Measurements from ENCODE around the gene PLOD3.
A peak's percentile ranks its signal among the peaks of the same experiment; 100 is the strongest.
"Not testable (repeated sequence)": the region's sequence is repeated elsewhere in the genome, so short reads cannot be mapped to it uniquely, and the experiment has no call there.

Gene PLOD3, protein sequence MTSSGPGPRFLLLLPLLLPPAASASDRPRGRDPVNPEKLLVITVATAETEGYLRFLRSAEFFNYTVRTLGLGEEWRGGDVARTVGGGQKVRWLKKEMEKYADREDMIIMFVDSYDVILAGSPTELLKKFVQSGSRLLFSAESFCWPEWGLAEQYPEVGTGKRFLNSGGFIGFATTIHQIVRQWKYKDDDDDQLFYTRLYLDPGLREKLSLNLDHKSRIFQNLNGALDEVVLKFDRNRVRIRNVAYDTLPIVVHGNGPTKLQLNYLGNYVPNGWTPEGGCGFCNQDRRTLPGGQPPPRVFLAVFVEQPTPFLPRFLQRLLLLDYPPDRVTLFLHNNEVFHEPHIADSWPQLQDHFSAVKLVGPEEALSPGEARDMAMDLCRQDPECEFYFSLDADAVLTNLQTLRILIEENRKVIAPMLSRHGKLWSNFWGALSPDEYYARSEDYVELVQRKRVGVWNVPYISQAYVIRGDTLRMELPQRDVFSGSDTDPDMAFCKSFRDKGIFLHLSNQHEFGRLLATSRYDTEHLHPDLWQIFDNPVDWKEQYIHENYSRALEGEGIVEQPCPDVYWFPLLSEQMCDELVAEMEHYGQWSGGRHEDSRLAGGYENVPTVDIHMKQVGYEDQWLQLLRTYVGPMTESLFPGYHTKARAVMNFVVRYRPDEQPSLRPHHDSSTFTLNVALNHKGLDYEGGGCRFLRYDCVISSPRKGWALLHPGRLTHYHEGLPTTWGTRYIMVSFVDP

DNA sequence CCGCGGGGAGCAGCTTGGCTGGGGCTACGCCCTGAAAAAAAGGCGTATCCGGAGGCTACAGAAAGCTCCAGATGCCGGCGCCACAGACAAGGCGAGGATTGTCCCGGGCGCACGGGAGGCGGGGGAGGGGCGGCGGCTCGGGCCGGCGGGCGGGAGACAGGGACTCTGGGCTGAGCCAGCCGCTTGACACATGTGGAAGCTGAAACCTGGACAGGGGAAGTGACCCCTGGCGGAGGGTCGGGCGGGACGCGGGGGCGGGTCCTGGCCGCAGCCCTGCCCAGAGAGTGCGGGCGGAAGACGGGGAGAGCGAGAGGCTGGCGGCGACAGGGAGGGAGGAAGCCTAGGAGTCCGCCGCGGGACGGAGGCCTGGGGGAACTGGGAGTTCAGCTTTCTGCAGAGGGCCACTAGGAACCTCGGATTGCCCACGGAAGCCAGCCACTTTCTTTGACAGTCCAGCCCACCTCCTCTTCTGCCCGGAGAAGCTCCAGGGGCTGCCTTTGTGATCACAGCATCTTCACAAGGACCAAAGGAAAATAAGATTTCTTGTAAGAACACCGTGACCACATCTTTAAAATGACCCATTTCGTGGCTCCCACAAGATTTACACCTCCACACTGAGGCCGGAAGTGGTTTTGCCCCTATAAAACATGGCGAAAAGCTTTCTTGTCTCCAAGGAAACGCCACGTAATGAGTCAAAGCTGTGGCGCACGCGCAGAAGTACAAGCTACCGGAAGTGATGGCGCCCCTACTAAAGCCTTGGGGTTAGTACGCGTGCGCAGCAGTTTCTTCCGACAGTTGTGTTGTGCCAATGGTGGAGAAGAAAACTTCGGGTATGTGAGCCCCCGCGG, at the start of gene PLOD3, which contains the start of gene ZNHIT1:
Gene PLOD3 (minus strand): TSS at position 194 of the 848 bp plus-strand sequence. CDS start 307 bp downstream, outside the sequence.
Gene ZNHIT1 (plus strand): TSS at position 778 of the 848 bp plus-strand sequence. CDS start 31 bp downstream, at position 809.
- peak; percentile 98 for DNase-seq

DNA sequence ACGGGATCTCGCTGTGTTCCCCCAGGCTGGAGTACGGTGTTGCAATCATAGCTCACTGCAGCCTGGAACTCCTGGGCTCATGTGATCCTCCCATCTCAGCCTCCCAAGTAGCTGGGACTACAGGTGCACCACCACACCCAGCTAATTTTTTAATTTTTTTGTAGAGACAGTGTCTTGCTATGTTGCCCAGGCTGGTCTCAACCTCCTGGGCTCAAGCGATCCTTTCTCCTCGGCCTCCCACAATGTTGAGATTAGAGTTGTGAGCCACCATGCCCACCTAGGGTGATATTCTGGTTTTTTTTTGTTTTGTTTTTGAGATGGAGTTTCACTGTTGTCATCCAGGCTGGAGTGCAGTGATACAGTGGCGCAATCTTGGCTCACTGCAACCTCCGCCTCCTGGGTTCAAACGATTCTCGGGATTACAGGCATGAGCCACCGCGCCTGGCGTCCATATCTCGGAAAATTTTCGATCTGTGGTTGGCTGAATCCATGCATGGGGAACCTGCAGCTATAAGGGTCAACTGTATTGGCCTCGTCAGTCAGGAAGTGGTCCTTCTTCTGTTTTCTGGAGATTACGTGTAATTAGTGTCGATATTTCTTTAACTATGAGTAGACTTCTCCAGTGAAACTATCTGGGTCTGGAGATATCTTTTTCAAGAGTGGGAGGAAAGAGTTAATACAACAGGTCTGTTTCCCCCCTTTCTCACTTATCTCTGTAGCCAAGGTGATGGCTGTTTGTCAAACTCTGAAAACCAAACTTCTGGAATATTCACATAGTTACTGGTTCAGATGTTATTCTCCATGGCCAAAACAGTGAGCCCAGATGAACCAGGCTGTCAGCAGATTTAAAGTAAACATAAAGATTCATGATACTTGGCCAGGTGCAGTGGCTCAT, 48.5 kb upstream of the PLOD3 start:
- DNase-seq = no peak

DNA sequence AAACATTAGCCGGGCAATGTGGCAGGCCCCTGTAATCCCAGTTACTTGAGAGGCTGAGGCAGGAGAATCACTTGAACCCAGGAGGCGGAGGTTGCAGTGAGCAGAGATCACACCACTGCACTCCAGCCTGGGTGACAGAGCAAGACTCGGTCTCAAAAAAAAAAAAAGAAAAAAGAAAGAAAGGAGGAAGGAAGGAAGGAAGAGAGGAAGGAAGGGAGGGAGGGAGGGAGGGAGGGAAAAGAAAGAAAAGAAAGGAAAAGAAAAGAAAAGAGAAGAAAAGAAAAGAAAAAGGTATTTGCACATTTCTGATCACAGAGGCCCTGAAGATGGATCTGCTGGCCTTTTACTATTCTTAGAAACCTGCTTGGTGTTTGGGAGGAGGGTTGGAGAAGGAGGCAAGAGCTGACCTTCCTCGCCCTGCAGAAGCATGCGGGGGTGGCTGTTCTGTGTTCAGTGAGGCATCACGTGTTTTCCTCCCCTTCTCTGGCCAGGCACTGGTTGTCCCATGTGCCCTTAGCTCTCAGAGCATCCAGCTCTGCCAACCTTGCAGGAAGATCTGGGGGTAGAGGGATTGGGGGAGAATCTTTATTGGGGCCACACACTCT, 46.8 kb upstream of the PLOD3 start:
- not testable (repeated sequence) for DNase-seq

DNA sequence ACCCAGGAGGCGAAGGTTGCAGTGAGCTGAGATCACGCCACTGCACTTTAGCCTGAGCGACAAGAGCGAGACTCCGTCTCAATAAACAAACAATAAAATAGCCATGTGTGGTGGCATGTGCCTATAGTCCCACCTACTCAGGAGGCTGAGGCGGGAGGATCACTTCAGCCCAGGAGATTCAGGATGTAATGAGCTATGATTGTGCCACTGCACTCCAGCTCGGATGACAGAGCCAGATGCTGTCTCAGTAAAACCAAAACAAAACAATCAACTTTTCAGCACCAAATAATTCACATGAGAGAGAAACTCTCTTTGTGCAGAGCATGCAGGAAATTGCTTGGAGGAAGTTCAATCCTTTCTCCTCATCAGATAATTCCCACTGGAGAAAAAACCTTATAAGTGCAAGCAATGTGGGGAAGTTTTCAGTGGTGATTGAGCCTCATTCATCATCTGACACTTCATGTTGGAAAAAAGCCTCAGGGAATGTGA, 40.9 kb upstream of the PLOD3 start:
- DNase-seq = no peak

DNA sequence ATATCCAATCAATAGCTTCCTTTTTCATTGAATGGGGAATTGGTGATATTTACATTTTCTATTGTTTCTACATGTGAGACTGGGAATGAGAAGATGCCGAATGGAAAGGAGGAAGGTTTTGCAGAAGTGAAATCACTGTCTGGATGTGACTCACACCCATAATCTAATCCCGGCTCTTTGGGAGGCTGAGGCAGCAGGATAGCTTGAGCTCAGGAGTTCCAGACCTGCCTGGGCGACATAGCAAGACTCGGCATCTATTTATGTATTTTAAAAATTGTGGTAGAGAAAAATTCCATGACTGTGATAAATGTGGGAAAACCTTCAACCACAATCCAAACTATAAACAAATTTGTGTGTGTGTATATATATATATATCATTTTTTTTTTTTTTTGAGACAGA, 38.4 kb upstream of the PLOD3 start:
- DNase-seq = no peak

DNA sequence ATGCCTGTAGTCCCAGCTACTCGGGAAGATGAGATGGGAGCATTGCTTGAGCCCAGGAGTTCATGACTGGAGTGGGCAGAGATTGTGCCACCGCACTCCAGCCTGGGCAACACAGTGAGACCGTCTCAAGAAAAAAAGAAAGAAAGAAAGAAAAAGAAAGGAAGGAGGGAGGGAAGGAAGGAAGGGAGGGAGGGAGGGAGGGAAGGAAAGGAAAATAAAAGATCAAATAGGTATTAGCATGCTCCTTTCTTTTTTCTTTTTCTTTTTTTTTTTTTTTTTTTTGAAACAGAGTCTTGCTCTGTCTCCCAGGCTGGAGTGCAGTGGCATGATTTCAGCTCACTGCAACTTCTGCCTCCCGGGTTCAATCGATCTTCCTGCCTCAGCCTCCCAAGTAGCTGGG, 35.8 kb upstream of the PLOD3 start:
- not testable (repeated sequence) for DNase-seq

DNA sequence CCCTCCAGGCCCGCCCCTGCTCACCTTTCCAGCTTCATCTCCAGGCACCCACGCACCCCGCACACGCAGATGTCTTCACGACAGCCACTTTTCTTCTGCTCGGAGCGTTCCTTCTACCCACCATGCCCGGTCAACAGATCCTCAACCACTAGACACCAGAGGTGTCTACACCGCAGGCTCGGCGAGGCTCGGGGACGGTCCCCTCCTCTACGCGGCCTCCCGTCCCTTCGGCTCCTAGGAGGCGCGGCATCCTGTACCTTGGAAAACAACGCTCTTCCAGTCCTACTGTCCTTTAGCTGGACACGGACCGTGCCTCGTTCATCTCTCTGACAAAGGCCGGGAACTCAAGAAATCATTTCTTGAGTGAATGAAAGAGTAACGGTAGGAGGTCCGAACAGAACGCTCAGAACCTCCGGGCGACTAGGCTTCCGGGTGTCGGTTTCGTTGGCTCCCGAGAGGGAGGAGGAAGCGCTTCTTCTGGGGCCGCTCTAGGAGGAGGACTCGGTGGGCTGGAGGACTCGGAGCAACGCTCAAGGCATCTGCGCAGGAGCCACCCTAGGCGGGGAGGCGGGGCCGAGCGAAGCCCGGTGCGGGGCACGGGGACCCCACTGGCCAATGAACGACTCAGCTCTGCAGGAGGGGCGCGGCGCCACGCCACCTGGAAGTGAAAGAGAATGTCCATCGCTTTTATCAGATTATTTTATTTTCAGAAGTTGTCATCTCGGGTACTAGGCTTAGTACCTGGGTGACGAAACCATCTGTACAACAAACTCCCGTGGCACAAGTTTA, 34.7 kb upstream of the PLOD3 start:
- DNase-seq = peak; percentile 98

DNA sequence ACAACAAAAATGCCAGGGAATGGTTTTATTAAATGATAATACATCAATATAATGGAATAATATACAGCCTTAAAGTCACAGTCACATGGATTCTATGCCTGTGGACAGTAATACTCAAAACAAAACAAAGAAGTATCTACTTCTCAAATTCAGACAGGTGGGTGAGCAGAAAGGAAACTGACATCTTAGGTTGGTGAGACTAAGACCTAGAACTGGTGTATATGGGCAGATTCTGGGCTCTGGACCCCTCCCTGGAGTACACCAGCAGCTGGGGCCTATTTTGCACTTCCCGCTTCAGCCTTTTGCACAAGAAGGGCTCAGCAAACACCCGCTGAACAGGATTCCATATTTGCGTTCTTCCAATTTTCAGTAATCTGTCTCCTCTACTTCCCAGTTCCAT, 32.9 kb upstream of the PLOD3 start:
- DNase-seq = no peak

DNA sequence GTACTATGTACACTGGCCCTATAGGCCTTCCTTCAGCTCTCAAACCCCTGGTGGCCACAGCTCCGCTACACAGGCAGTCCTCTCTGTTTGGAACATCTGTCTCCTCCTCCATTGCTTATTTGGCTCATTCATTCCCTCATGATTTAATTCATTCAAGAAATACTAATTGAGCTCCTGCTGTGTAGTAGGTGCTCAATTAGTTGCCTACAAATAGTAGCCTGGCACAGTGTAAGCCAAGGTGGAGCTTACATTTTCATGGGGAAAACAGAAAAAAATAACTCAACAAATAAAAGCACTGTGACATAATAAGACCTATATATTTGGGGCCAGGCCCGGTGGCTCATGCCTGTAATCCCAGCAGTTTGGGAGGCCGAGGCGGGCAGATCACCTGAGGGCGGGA, 30.9 kb upstream of the PLOD3 start:
- no peak for DNase-seq

DNA sequence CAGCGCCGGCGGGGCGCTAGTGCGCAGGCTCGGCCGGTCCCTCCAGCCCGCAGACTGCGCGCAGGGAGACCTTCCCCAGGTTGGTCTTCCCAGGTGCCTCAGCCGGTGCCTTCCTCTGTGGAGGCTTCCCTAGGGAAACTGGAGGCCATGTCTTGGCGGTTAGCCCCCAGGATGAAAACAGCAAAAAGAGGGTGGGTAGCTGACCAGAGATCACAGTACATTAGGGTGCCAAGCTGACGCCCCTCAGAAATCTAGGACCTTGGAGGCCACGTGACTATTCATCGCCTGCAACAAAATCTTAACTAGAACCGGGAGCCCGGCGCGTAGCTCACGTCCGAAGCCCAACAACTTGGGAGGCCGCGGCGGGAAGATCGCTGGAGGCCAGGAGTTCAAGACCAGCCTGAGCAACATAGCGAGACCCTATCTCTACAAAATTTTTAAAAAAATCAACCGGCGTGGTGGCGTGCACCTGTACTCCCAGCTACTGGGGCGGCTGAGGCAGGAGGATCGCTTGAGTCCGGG, 27.8 kb upstream of the PLOD3 start:
- no peak for DNase-seq

DNA sequence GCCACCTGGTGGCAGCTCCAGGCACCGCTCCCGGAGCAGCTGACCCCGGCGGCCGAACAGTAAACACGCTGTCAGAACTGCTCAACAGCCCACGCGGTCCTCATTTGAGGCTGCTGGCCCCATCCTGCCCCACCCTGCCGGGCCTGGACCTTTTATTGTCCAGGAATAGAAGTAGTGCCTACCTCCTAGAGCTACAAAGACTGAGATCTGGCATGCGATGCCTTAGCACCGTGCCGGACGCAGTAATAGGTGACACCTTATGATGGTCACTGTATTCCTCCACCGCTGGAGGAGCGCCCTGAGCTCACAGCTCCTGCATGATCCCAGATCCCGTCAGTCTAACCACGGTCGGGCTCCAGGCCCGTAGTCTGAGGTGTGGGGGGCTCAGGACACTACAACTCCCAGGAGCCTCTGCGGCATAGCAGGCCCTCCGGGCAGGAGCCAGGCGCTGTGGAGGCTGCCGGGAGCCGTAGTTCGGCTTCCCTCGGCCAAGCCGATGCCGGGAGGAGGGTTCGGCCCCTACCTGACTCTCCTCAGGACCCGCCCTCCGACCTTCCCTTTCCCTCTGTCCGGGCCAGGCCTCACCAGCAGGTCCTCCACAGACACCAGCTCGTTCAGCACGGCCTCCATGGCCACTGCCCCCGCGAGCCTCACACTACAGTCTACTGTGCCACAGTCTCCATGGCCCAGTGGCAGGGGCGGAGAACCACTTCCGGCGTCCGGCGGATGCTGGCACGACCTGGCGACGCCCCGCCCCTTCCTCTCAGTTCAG, 27.2 kb upstream of the PLOD3 start, which contains the start of gene FIS1:
Gene FIS1 (minus strand): TSS at position 707 of the 772 bp plus-strand sequence. CDS start 77 bp downstream, at position 630.
- peak; percentile 90 for DNase-seq

DNA sequence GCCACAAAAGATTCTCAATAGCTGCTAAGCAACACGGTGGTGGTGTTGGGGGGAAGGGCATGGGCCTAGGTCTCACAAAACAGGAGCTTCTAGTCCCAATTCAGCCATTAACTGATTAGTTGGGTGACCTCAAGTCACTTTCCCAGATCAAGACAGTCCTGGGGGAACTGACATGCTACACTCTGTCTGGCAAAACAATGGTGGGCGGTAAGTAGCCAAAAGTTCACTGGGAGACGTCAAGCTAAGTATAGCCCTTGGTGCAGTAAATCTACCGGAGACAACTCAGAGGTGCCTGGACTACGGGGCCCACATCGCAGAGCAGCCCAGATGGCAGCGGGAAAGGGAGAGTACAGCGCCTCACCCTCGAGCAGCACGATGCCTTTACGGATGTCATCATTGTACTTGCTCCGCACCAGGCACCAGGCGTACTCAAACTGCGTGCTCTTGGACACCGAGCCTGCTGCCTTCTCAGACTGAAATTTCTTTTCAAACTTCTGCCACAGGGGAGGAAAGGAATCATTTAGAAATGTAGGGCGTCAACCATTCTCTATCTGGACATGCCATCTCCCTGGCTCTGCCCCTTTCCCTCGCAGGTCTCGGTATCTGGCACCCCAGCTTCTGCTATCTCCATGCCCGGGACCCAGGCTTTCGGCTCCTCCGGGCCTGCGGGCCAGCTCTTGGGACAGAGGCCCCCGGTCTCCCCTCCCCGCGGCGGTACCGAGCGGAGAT, 26.4 kb upstream of the PLOD3 start:
- DNase-seq = no peak

DNA sequence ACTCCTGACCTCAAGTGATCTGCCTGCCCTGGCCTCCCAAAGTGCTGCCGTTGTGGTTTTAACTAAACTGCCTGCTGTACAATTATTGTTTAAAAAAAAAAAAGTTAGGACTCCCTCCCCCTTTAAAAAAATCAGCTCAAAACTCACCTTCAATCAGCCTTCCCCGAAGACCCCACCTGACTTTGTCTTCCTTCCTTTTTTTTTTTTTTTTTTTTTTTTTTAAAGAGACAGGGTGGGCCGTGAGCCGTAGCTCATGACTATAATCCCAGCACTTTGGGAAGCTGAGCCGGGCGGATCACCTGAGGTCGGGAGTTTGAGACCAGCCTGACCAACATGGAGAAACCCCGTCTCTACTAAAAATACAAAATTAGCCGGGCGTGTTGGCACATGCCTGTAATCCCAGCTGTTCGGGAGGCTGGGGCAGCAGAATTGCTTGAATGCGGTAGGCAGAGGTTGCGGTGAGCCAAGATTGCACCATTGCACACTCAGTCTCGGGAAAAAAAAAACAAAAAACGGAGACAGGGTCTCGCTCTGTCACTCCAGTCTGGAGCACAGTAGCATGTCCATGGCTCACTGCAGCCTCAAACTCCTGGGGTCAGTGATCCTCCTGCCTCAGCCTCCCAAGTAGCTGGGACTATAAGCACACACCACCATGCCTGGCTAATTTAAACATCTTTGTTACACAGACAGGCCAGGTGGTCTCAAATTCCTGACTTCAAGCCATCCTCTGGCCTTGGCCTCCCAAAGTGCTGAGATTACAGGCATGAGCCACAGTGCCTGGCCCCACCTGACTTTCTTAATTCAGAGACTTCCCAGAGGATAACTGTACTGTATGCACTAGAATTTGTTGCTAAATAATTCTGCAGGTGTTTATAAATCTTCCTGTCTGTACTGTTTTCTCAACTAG, 24.3 kb upstream of the PLOD3 start:
- DNase-seq = no peak

DNA sequence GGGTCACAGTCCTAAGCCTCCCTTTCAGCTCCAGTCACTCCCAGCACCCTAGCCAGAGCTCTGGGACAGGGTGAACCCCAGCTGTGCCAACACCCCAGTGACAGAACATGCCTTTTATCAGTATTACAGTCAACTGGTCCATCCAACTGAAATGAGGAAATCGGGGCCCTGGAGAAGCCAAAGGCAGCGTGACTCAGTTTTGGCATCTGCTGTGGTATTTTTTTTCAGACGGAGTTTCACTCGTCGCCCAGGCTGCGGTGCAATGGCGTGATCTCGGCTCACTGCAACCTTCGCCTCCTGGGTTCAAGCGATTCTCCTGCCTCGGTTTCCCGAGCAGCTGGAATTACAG, 23.6 kb upstream of the PLOD3 start:
- no peak for DNase-seq

DNA sequence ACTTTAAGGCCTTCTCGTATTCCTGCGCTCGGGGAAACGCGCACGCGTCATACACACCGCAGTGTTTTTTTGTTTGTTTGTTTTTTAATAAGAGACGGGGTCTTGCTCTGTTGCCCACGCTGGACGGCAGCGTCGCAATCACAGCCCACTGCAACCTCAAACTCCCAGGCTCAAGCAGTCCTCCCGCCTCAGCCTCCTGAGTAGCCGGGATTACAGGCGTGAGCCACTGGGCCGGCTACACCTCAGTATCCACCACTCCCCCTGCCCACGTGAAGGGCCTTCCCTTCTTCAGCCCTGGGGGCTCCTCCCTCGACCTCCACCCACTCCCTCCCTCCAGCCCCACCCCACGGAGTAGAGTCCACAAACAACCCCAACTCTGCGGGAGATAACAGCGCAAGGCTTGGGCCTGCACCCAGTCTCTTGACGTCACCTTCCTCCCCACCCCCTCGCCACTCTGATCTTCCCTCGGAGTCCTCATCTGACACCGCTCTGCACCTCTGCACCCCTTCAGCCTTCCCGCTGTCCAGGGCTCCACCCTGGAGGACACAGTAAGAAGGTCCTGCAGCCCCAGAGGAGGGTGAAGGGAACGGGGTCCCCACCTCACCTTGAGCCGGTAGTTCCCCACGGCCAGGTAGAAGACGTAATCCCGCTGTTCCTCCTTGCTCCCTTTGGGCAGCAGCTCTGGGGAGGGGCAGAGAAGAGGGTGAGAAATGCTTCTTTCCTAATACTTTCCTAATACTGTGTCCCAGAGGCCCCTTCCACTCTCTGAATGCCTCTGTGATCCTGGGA, 23.0 kb upstream of the PLOD3 start:
- no peak for DNase-seq

DNA sequence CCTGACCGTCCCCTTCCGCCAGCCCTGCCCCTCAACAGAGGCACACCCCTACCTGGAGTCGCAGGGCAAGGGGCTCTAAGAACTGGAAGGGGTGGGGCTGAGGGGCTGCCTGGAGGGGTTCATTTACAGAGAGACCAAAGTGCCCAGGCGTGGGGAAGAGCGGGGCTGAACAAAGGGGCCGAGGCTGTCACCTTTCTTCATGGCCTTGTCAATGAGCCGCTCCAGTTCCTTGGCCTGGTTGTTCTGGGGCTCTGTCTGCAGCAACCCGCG, 22.5 kb upstream of the PLOD3 start:
- DNase-seq = no peak
